Neural cell (in vitro differentiated cells): ENCODE results near the gene EHD1.

Experiments used
- CTCF ChIP-seq: fragments of 450-650 bp; IDR thresholded peaks from 2 replicates; pipeline ENCODE4 v1.5.1; 2014; ENCODE audit warnings: antibody characterized with exemption, mild to moderate bottlenecking, moderate library complexity; ENCODE audit not compliant: poor library complexity, severe bottlenecking
- EZH2 ChIP-seq: fragments of 200-600, 300-800 bp; shearing (Covaris generic), sonication (generic); IDR thresholded peaks from 2 replicates; pipeline ENCODE4 v1.6.1; 2014; ENCODE audit warnings: antibody characterized with exemption, low read length, borderline replicate concordance, mild to moderate bottlenecking; ENCODE audit not compliant: insufficient read depth, poor library complexity, severe bottlenecking
- POLR2AphosphoS5 ChIP-seq: IDR thresholded peaks from 2 replicates; pipeline ENCODE4 v1.6.1; 2012
- SMC3 ChIP-seq: fragments of 450-650 bp; conservative IDR thresholded peaks from 2 replicates; pipeline ENCODE4 v1.6.1; 2014; ENCODE audit warnings: antibody characterized with exemption, mild to moderate bottlenecking, moderate library complexity; ENCODE audit not compliant: poor library complexity

- TF ChIP-seq CTCF (no peak), EZH2 (no peak), SMC3 (no peak), POLR2AphosphoS5 (no peak)
Measured at GRCh38 chr11:64911689-64912088, 33.3 kb upstream of the EHD1 start.
